GM15510 (cell line): ENCODE data around the gene BICDL1.

ENCODE experiments used
- POLR2A ChIP-seq: IDR thresholded peaks from 3 replicates; pipeline ENCODE4 v1.6.1; 2011; ENCODE audit warnings: borderline replicate concordance; ENCODE audit not compliant: insufficient read length; ENCODE audit errors: extremely low read depth

Gene BICDL1

DNA sequence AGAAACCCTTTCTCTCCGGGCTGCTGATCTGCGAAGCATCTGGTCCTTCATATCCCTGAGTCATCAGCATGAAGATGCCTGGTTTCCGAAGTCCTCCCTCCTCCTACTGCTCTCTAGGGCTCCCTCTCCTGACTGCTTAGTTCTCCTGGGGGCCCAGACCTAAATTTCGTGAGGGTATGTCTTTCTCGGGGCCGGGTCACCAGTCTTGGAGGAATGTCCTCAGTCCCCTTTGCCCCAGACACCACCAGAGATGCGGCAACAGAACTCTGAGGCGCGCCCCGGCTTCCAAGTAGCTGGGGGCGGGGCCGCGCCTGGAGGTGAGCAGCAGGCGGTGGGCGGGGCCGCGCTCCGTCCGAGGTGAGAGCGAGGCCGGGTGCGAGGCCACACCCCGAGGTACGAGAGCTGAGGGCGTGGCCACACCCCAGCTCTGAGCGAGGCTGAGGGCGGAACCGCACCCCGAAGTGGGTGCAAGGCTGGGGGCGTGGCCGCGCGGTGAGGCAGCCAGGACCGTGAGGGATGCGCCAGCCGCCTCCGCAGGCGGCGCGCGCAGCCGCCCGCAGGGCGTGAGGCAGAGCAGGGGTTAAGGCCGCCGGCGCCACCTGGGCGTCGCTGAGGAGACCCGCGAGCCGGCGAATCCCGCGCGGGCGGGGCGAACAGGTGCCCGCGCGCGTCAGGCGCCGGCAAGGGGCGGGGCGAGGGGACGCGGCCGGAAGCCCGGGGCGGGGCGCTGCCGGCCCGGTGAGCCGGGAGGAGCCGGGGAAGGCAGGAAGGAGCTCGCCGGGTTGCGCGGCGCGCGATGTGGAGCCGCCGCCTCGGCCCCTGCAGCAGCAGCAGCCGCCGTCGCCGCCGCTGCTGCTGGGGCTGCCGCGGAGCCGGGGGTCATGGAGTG is at the start of gene BICDL1:
Gene BICDL1, plus strand, starts transcription at position 765 of the 889 bp plus-strand sequence. CDS start 633 bp downstream, outside the sequence.
- peak; percentile 62 for TF ChIP-seq POLR2A

GRCh38 chr12:119940897-119941296 is 48.1 kb upstream of the BICDL1 start:
- no peak for TF ChIP-seq POLR2A

GRCh38 chr12:119942386-119942785 is 46.6 kb upstream of the BICDL1 start:
- TF ChIP-seq POLR2A = no peak

DNA sequence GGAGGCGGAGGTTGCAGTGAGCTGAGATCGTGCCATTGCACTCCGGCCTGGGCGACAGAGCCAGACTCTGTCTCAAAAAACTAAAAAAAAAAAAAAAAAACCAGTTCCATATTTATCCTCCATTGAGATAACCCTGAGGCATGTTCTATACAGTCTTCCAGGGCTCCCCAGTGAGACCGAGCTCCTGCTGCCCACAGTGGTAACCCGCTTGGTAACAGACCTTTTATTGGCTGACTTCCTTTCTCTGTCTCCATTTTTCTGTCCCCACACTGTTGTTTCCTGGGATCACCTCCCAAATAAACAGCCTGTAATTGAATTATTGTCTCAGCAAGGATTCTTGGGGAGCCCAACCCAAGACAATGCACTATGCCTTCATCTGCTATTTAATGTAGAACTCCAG is 42.8 kb upstream of the BICDL1 start:
- TF ChIP-seq POLR2A = no peak

DNA sequence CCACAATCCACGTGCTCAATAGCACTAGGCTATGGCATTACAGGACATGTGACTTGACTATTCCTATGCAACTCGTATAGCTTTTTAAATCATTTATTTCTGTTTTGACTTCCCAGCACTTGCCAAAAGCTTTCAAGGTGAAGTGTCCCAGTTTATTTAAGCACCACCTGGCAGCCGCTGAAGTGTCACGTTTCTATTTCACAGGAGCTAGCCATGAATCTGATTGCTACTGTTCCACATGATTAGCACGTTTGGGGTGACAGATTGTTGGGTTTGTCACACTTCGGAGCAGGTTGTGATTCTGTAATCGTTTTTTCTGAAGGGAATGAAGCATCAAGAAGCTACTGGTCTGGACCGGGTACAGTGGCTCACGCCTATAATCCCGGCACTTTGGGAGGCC is 39.9 kb upstream of the BICDL1 start:
- no peak for TF ChIP-seq POLR2A

DNA sequence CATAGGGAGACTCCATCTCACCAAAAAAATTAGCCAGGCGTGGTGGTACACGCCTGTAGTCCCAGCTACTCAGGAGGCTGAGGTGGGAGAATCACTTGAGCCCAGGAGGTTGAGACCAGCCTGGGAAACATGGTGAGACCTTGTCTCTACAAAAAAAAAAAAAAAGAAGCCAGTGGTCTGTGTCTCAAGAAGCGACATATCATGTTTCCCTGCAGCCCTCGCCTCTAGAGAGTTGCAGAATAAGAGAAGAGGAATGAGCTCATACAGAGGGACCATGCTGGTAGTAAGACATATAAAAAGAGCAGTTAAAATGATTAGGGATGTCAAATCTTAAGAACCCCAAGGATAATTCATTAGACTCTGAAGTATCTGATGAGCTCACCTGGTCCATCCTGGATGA is 39.4 kb upstream of the BICDL1 start:
- TF ChIP-seq POLR2A = no peak

- TF ChIP-seq POLR2A = no peak
These were observed 33.0 kb upstream of the BICDL1 start for GRCh38 chr12:119956047-119956446.

- no peak for TF ChIP-seq POLR2A
These were observed 31.9 kb upstream of the BICDL1 start for GRCh38 chr12:119957135-119957534.

DNA sequence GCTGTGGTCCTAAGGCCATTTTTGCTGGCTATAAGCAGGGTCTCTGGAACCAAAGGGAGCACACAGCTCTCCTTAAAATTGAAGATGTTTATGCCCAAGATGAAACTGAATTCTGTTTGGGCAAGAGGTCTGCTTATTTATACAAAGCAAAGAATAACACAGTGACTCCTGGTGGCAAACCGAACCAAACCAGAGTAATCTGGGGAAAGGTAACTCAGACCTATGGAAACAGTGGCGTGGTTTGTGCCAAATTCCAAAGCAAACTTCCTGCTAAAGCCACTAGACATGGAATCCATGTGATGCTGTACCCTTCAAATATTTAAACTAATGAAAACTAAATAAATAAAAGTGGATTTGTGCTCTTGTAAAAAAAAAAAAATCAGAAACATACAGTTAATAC is 29.6 kb upstream of the BICDL1 start:
- no peak for TF ChIP-seq POLR2A

GRCh38 chr12:119964123-119964522 is 24.9 kb upstream of the BICDL1 start:
- TF ChIP-seq POLR2A = no peak

GRCh38 chr12:119964929-119965328 is 24.1 kb upstream of the BICDL1 start:
- no peak for TF ChIP-seq POLR2A

DNA sequence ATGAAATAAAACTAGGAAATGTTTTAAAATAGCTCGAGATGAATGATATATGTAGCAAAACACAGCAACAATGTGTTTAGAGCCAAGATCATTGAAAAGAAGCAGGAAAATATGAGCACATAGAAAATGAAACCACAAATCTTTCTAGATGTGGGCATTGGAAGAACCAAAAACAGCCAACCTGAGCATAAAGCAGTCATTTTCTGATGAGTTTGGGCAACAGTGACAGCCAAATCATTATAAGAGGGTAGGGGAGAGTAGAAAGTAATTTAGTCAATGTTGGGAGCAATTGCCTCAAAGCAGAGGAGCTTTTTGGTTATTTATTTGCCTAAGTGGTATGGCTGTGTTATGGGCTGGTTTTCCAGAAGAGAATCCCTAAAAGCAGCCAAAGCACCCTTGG is 8.8 kb upstream of the BICDL1 start:
- TF ChIP-seq POLR2A = no peak

GRCh38 chr12:119989361-119989730 is 310 bp downstream of the BICDL1 start:
- no peak for TF ChIP-seq POLR2A

DNA sequence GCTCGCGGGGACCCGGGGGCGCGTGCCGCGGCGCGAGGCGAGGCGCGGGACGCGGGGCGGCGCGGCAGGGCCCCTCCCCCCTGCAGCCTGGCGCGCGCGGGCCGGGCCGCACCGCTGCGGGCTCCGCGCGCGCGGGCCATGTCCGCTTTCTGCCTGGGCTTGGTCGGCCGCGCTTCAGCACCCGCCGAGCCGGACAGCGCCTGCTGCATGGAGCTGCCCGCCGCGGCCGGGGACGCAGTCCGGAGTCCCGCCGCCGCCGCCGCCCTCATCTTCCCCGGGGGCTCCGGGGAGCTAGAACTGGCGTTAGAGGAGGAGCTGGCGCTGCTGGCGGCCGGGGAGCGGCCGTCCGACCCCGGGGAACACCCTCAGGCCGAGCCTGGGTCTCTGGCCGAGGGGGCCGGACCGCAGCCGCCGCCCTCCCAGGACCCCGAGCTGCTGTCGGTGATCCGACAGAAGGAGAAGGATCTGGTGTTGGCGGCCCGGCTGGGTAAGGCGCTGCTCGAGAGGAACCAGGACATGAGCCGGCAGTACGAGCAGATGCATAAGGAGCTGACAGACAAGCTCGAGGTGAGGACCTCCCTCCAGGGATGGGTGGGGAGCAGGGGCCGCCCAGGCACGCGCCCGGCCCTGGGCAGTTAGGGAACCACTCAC is 820 bp downstream of the BICDL1 start:
- TF ChIP-seq POLR2A = no peak

DNA sequence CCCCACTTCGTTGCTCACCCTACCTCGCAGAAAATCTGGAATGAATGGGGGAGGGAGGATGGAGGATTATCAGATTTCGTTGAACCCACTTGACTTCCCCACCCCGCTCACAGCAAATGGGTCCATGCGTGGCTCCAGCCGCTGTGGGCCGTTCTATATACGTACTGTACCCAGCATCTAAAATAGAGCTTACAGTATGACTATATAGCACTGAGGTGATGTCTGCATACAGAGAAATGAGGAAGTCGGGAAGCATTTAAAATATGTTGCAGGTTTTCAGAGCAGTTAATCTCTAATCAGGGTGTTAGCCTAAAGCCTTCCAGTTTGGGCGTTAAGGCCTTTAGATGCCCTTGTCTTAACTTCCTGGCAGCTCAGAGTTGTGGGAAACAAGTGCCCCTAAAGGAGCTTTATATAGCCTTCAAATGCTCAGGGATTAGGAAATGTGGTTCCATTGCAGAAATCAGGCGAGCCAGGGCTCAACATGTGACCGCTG is 1.4 kb downstream of the BICDL1 start:
- TF ChIP-seq POLR2A = no peak
